GM19023 (cell line): ENCODE results near the gene SPP1.
"Not testable (repeated sequence)": the region's sequence is repeated elsewhere in the genome, so short reads cannot be mapped to it uniquely, and the experiment has no call there.

Experiments
- ATAC-seq: cut with Tn5 transposase; IDR thresholded peaks from one replicate; pipeline ENCODE4 v1.9.1; 2021; ENCODE audit warnings: mild to moderate bottlenecking, moderate library complexity; ENCODE audit not compliant: unreplicated experiment

The SPP1 gene

DNA sequence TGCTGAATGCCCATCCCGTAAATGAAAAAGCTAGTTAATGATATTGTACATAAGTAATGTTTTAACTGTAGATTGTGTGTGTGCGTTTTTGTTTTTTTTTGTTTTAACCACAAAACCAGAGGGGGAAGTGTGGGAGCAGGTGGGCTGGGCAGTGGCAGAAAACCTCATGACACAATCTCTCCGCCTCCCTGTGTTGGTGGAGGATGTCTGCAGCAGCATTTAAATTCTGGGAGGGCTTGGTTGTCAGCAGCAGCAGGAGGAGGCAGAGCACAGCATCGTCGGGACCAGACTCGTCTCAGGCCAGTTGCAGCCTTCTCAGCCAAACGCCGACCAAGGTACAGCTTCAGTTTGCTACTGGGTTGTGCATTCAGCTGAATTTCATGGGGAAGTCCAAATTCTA lies at the start of gene SPP1:
TSS of gene SPP1 (plus strand) at position 249 of the 400 bp plus-strand sequence. CDS start 1,182 bp downstream, outside the sequence.
- peak; percentile 58 for ATAC-seq

DNA sequence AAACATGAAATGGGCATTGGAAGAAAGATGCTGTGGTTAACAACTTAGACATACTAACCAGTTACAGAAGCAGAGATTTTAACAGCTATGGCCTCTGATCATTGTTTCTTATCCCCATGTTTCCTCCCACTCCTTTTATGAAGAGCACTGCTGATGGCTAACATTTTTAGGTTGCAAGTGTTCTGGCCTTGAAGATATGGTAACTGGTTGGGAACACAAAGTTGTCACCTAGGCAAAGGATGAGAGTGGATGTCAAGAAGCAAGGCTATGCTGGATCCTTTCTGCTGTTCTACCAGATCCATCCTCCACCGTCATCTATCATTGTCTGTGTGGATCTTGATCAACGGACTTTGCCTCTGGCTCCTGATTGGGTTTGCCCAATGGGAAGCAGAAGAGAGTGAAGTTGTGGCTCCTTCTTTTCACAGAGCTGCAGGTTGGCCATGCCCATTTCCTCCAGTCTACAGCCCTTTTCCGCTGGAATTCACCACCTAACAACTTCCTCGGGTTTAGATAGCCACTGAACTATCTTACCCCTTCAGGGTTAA lies 48.9 kb upstream of the SPP1 start:
- ATAC-seq: no peak

- ATAC-seq: no peak
These were observed 44.9 kb upstream of the SPP1 start for GRCh38 chr4:87930629-87931028.

DNA sequence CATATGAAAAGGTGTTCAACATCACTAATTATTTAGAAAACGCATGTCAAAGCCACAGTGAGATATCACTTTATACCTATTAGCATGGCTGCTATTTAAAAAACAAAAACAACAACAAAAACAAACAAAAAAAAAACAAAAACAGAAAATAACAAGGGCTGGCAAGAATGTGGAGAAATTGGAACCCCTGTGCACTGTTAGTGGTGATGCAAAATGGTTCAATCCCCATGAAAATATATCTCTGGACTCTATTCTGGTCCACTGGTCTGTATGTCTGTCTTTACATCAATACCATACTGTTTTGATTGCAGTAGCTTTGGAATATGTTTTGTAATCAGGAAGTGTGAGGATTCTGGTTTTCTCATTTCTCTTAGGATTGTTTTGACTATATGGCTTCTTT lies 43.6 kb upstream of the SPP1 start:
- no peak for ATAC-seq

GRCh38 chr4:87932718-87933141 lies 42.8 kb upstream of the SPP1 start:
- no peak for ATAC-seq

DNA sequence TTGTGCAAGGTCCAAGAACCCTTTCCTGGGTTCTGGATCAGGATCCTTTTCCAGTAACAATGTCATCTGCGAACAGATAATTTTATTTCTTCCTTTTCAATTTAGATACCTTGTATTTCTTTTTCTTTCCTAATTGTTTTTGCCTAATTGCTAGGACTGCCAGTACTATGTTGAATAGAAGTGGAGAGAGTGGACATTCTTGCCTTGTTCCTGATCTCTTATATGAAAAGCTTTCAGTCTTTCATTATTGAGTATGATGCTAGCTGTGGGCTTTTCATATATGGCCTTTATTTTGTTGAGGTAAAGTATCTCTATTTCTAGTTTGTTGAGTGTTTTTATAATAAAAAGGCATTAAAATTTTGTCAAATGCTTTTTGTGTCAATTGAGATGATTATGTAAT lies 42.2 kb upstream of the SPP1 start:
- no peak for ATAC-seq

DNA sequence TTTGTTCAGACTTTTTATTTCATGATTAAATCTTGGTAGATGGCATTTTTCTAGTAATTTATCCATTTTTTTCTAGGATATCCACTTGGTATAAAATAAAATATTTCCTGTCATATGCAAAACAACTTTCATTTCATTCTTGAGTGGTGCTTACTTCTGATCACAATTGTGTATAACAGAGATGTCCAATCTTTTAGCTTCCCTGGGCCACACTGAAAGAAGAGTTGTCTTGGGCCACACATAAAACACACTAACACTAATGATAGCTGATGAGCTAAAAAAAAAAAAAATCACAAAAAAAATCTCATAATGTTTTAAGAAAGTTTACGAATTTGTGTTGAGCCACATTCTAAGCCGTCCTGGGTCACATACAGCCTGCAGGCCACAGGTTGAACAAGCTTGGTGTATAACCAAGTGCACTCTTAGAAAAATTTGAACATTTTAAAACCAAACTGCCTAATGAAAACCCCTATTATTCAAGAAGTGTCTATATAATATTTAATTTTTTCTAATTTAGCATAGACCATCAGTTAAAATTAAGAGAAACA lies 41.3 kb upstream of the SPP1 start:
- no peak for ATAC-seq

GRCh38 chr4:87934973-87935372 lies 40.5 kb upstream of the SPP1 start:
- no peak for ATAC-seq

DNA sequence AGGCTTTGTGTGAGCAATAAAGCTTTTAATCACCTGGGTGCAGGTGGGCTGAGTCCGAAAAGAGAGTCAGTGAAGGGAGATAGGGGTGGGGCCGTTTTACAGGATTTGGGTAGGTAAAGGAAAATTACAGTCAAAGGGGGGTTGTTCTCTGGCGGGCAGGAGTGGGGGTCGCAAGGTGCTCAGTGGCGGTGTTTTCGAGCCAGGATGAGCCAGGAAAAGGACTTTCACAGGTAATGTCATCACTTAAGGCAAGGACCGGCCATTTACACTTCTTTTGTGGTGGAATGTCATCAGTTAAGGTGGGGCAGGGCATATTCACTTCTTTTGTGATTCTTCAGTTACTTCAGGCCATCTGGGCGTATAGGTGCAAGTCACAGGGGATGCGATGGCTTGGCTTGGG lies 39.6 kb upstream of the SPP1 start:
- ATAC-seq: not testable (repeated sequence)

DNA sequence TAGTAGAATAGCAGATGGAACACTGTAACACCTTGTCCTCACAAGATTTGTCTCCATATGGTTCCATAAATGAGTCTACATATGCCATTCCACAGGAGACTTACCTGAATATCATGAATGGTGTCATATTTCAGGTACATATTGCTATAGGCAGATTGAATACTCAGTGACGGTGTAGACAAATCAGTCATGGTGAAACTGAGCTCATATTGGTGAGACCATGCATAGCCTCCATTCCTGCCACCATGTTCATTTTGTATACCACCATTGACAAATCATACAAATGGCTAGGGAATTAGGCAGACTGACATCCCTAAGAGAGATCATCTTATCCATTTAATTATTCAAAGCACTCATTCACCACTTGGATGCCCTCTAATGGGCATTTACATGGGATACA lies 38.0 kb upstream of the SPP1 start:
- ATAC-seq: no peak

DNA sequence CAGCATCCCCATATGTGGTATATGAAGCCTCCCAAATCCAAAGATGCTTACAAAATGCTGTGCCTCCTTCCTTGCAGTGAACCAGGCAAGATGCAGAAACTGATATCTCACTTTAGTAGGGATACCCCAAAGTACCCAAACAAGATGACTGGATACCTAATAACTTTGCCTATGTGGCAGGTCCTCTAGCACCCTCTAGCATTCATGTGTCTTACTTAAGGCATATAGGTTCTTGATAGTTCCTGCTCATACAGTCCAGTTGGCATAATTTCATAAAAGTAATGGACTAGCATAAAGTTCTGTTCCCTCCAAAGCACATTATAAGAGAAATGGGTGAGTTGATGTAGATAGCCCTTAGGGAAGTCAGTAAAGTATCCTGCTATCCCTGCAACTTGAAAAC lies 36.8 kb upstream of the SPP1 start:
- ATAC-seq: no peak

GRCh38 chr4:87939978-87940690 lies 35.4 kb upstream of the SPP1 start:
- ATAC-seq: no peak

GRCh38 chr4:87940809-87941208 lies 34.7 kb upstream of the SPP1 start:
- ATAC-seq: not testable (repeated sequence)

DNA sequence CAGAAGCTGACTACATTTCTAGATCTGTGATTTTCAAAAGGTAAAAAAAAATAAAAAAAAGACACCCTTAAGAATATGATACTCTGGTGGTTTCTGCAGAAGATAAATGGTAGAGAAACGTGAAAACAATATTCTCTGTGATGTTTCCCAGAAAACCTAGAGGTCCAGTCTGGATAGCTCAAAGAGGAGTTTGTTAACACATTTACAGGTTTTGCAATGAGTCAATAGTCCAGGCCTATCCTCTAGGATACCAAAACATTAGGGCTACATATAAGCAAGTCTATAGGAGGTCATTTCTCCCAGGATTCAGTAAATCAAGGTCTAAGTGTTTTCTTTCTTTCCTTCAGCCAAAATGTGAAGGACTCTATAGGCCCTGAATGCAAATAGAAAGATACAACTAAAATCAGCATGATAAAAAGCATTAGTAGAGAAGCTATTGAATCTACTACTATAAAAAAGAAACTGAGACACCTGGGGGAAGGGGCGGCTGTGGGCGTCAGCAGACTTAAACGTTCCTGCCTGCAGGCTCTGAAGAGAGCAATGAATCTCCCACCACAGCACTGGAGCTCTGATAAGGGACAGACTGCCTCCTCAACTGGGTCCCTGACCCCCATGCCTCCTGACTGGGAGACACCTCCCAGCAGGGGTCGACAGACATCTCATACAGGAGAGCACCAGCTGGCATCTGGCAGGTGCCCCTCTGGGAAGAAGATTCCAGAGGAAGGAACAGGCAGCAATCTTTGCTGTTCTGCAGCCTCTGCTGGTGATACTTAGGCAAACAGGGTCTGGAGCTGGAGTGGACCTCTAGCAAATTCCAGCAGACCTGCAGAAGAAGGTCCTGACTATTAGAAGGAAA lies 33.7 kb upstream of the SPP1 start:
- no peak for ATAC-seq

DNA sequence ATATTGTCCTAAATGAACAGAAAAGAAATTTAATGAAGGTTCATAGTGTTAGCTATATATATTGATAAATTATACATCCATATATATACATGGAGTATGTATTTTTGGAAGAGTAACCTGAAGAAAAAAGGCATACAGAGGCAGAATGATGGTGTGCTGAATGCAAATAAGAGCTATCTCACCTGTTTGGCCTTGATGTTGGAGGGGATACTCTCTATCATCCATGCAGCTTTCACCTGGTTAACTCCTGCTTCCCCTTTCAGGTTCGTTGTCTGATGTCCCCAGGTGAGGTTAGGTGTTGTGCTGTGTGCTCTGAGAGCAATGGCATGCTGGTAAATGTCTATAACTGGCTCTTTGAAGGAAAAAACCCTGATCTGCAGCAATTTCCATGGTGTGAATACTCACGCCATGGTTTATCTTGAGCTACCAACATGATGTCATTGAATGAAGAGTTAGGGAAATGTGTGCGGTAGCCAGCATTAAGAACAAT lies 31.8 kb upstream of the SPP1 start:
- no peak for ATAC-seq

GRCh38 chr4:87944967-87945366 lies 30.5 kb upstream of the SPP1 start:
- no peak for ATAC-seq

- no peak for ATAC-seq
These were observed 28.7 kb upstream of the SPP1 start for GRCh38 chr4:87946766-87947165.

- ATAC-seq: no peak
These were observed 27.9 kb upstream of the SPP1 start for GRCh38 chr4:87947381-87948160.

DNA sequence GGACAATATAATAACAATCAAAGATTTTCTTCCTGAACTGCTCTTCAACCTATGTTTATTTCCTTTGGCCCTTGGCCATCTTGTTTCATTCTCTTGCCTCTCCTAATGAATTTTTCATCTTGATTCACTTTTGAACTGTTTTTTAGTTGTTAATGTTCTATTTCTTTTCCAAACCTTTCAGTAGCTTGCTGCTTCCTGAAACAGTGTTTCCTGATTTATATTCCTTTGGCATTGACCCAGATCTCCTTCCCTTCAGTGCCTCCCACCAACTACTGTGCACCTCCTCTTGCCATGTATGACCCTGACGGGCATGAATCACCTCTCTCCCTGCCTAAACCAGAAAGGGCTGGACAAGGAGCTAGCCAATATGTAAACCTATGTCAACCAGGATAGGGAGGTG lies 25.6 kb upstream of the SPP1 start:
- ATAC-seq: no peak

GRCh38 chr4:87950493-87950892 lies 25.0 kb upstream of the SPP1 start:
- ATAC-seq: no peak
